ENCODE measurements around the gene MEMO1.

Gene MEMO1

DNA sequence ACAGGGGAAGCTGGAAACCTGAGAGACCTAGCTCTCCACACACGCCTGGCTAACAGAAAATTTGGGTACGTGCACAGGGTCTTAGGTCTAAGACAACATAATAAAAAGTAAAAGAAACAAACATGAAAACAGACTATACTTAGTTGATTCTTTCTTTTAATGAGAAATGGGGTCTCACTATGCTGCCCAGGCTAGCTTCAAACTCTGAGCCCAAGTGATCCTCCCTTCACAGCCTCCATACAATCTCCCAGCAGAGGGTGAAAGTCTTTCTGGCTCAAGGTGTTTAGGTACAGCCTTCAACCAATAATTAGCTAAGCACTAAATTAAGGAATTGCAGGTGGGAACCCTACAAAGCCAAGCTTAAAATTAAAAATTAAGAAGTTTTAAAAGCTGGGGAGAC is 116.2 kb downstream of the MEMO1 start:
- H3K27ac ChIP-seq: no peak overlapping the region
- no peak for TF ChIP-seq CTCF (IDR thresholded peaks at IDR 0.05)

DNA sequence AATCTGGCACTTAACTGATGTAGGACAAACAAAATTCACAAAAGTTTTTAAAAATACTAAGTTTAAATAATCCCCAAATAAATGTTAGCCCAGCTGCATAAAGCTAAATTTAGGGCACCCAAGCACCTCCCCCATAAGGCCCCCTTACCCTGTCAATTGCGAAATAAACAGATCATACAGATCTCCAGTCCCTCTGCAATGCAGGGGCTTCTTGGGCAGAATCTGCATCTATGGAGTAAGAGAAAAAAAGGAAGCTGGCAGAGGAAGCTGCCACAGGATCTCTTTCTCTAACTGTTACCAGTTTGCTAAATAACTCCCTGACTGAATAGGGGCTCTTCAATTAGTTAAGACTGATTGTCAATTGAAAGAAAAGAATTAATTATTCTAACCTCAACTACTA is 117.7 kb downstream of the MEMO1 start:
- TF ChIP-seq CTCF (IDR thresholded peaks at IDR 0.05) (no peak), ZFX (IDR thresholded peaks at IDR 0.05; ENCODE audit: borderline replicate concordance) (no peak)
- H3K27ac ChIP-seq: no peak overlapping the region

GRCh38 chr2:31889044-31889443 is 121.8 kb downstream of the MEMO1 start:
- H3K27ac ChIP-seq: no peak overlapping the region
- TF ChIP-seq ZFX (IDR thresholded peaks at IDR 0.05; ENCODE audit: borderline replicate concordance) (no peak), CTCF (IDR thresholded peaks at IDR 0.05) (no peak)

DNA sequence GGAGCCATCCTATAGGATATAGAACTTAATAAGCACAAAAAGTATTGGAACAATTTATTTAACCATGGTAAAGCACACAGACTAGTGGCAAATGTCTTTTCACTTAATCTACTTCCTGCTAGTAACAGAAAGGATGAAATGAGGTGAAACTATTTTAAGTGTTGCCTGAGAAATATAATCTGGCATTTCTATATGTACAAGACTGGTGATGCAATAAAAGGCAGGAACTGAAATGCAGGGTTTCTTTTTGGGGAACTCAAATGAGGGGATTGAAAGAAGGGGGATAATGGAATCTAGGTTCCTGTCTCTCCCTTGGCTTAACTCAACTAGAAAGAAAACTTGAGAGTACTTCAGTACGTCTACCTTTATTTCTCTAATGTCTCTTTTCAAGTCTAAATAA is 122.3 kb downstream of the MEMO1 start:
- H3K27ac ChIP-seq: no peak overlapping the region
- TF ChIP-seq ZFX (IDR thresholded peaks at IDR 0.05; ENCODE audit: borderline replicate concordance): no peak
- TF ChIP-seq CTCF (IDR thresholded peaks at IDR 0.05): no peak

DNA sequence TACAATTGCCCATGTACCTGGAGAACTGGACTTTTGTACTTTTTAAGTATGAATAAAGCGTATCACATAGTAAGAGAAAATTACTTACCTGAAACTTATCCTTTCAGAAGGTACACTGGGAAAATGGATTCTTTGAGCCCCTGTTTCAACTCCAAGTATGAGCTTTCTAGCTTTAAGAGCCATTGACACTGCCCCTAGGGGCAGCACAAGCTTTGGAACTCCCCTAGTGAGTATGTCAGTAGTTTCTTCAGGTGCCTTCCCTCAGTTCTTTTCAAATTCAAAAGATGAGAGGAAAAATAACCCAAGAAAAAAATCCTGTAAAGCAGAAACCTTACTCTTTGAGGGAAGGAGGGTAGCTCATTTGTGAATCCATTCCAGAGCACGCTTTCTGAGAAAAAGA is 124.1 kb downstream of the MEMO1 start:
- TF ChIP-seq CTCF (IDR thresholded peaks at IDR 0.05): peak; percentile 51
- TF ChIP-seq ZFX (IDR thresholded peaks at IDR 0.05; ENCODE audit: borderline replicate concordance): no peak
- no peak overlapping the region for H3K27ac ChIP-seq

- no peak overlapping the region for H3K27ac ChIP-seq
- TF ChIP-seq ZFX (IDR thresholded peaks at IDR 0.05; ENCODE audit: borderline replicate concordance) (no peak), CTCF (IDR thresholded peaks at IDR 0.05) (no peak)
Measured at GRCh38 chr2:31877008-31877407, 133.8 kb downstream of the MEMO1 start.

DNA sequence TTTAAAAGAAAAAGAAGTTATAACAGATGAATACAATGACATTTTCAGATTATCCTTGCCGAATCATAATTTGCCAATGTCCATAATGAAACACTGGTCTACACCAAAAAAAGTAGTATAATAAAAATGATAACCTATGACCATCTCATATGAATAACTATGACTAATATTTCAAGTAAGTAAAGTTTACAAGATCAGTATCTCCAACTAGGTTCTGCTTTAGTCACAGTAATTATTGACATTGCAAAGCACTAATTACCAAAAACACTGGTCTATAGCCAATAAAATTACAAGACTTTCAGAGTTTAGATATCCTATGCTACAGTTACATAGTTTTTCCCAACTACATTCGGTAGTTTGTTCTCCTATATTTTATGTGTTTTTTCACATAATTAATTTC is 136.7 kb downstream of the MEMO1 start:
- no peak for TF ChIP-seq CTCF (IDR thresholded peaks at IDR 0.05)
- no peak for TF ChIP-seq ZFX (IDR thresholded peaks at IDR 0.05; ENCODE audit: borderline replicate concordance)
- no peak overlapping the region for H3K27ac ChIP-seq

All from 22Rv1 (cell line).